Endothelial cell of umbilical vein (primary cell): Measurements from ENCODE around the gene KRTAP10-9. TPM values are rescaled to one million over a fixed set of nuclear protein-coding genes. Genes with fewer than 3 reads are reported as not detected.
"Not testable (repeated sequence)": the region's sequence is repeated elsewhere in the genome, so short reads cannot be mapped to it uniquely, and the experiment has no call there.

ENCODE experiments used
- BruUV-seq: library from RNA; stranded (reverse); fragments of 400-500 nt; replicated peaks from 2 replicates; lab custom pipeline; 2021; lab: Mats Ljungman, UMichigan
- CTCF ChIA-PET: fragments of 300-600, 350-600 bp; sonication (Branson Sonifier 250); formaldehyde crosslinking; loops from one replicate; lab custom pipeline; 2021; ENCODE audit warnings: antibody characterized with exemption, inconsistent platforms; lab: Charles Lee
- POLR2A ChIA-PET: fragments of 300-600, 350-600 bp; sonication (Branson Sonifier 250); formaldehyde crosslinking; loops from one replicate; lab custom pipeline; 2021; ENCODE audit warnings: antibody characterized with exemption, inconsistent platforms; lab: Charles Lee
- DNase-seq: peaks from one replicate; pipeline ENCODE4 v3.0.0-alpha.2; 2011; ENCODE audit warnings: low read depth, low spot score
- FAIRE-seq: peaks from 2 replicates; lab custom pipeline; 2011; peaks lifted over from hg19 to GRCh38; lab: Jason Lieb, UNC
- H2AFZ ChIP-seq: 2 replicates; pipeline ENCODE4 v1.6.0; 2012; ENCODE audit warnings: low read depth, low read length, control low read depth, inconsistent platforms
- H3K27ac ChIP-seq: 2 replicates; pipeline ENCODE4 v1.5.1; 2011; ENCODE audit warnings: low read depth, mild to moderate bottlenecking, control low read depth, low read length, moderate library complexity; ENCODE audit not compliant: insufficient read depth
- H3K27me3 ChIP-seq, 2 experiments: 2 replicates each; pipeline versions ENCODE4 v1.6.0 to v1.6.1; 2011; ENCODE audit warnings: low read length in 2 of 2, mixed read lengths in 1 of 2; ENCODE audit not compliant: control insufficient read depth in 2 of 2, insufficient read depth in 2 of 2
- H3K36me3 ChIP-seq, 2 experiments: 2 replicates in 1 of 2; 3 replicates in 1 of 2; pipeline ENCODE4 v1.5.1; 2011; ENCODE audit warnings: low read length in 2 of 2, mild to moderate bottlenecking in 1 of 2, moderate library complexity in 1 of 2; ENCODE audit not compliant: control insufficient read depth in 2 of 2, insufficient read depth in 2 of 2; ENCODE audit errors: extremely low read depth in 1 of 2
- H3K4me1 ChIP-seq: 3 replicates; pipeline ENCODE4 v1.5.1; 2011; ENCODE audit warnings: mild to moderate bottlenecking, low read length; ENCODE audit not compliant: control insufficient read depth, insufficient read depth; ENCODE audit errors: extremely low read depth
- H3K4me2 ChIP-seq: 2 replicates; pipeline ENCODE4 v1.6.1; 2011; ENCODE audit warnings: low read length, control low read depth, mixed read lengths; ENCODE audit not compliant: insufficient read depth
- H3K4me3 ChIP-seq, 3 experiments: fragments of 200-600 bp in 1 of 3; sonication (generic), shearing (Covaris generic) in 1 of 3; replicated peaks in 1 of 3; 2 replicates each; pipeline ENCODE4 v1.5.1; 2011 to 2016; ENCODE audit warnings: control low read depth in 3 of 3, low read length in 3 of 3, mild to moderate bottlenecking in 2 of 3, inconsistent platforms in 1 of 3, low read depth in 1 of 3, moderate library complexity in 1 of 3; ENCODE audit not compliant: insufficient read depth in 1 of 3
- H3K79me2 ChIP-seq: 2 replicates; pipeline ENCODE4 v1.6.0; 2012; ENCODE audit warnings: low read length, inconsistent platforms; ENCODE audit not compliant: control insufficient read depth, insufficient read depth
- H3K9ac ChIP-seq: replicated peaks from 2 replicates; pipeline ENCODE3; 2011; ENCODE audit warnings: low read length, control low read depth; ENCODE audit not compliant: insufficient read depth; ENCODE audit errors: extremely low read depth
- H3K9me1 ChIP-seq: replicated peaks from 3 replicates; pipeline ENCODE4 v1.6.0; 2011; ENCODE audit warnings: mild to moderate bottlenecking, low read length; ENCODE audit not compliant: control insufficient read depth, insufficient read depth; ENCODE audit errors: extremely low read depth
- H3K9me3 ChIP-seq: replicated peaks from 2 replicates; pipeline ENCODE4 v1.5.1; 2012; ENCODE audit warnings: low read length, inconsistent platforms; ENCODE audit not compliant: control insufficient read depth, insufficient read depth
- H4K20me1 ChIP-seq: replicated peaks from 2 replicates; pipeline ENCODE3; 2011; ENCODE audit warnings: mild to moderate bottlenecking, low read length; ENCODE audit not compliant: control insufficient read depth, insufficient read depth; ENCODE audit errors: extremely low read depth
- CTCF ChIP-seq, 2 donors: IDR thresholded peaks; 1 replicate in 1 of 2; 2 replicates in 1 of 2; pipeline ENCODE4 v1.5.1; 2011; ENCODE audit warnings: low read length in 2 of 2, mild to moderate bottlenecking in 2 of 2, moderate library complexity in 2 of 2, control low read depth in 1 of 2, inconsistent platforms in 1 of 2, low read depth in 1 of 2; ENCODE audit not compliant: insufficient read depth in 1 of 2; ENCODE audit errors: extremely low read depth in 1 of 2
- EZH2 ChIP-seq: IDR thresholded peaks from 2 replicates; pipeline ENCODE4 v1.6.1; 2012; ENCODE audit warnings: borderline replicate concordance, low read depth, mild to moderate bottlenecking, moderate library complexity, low read length, inconsistent platforms; ENCODE audit not compliant: severe bottlenecking
- FOS ChIP-seq: IDR thresholded peaks from 2 replicates; pipeline ENCODE4 v1.6.1; 2011; ENCODE audit warnings: mild to moderate bottlenecking, low read length, moderate library complexity, borderline replicate concordance; ENCODE audit not compliant: insufficient read depth
- GATA2 ChIP-seq: IDR thresholded peaks from 2 replicates; pipeline ENCODE4 v1.7.0; 2011; ENCODE audit warnings: low read depth, mild to moderate bottlenecking, moderate library complexity, mixed read lengths, low read length; ENCODE audit not compliant: insufficient read length, insufficient read depth
- JUN ChIP-seq: IDR thresholded peaks from 2 replicates; pipeline ENCODE4 v1.6.1; 2011; ENCODE audit warnings: borderline replicate concordance, low read depth; ENCODE audit not compliant: insufficient read length, insufficient read depth
- MYC ChIP-seq: IDR thresholded peaks from one replicate; pipeline ENCODE4 v1.6.1; 2011; ENCODE audit warnings: mild to moderate bottlenecking, low read depth, low read length
- POLR2A ChIP-seq: IDR thresholded peaks from 2 replicates; pipeline ENCODE4 v1.6.1; 2012; ENCODE audit warnings: low read depth, mild to moderate bottlenecking, control low read depth, low read length
- POLR2AphosphoS5 ChIP-seq: IDR thresholded peaks from 2 replicates; pipeline ENCODE4 v1.6.1; 2012; ENCODE audit warnings: low read depth, mild to moderate bottlenecking, control low read depth, low read length, moderate library complexity; ENCODE audit not compliant: insufficient read depth
- dilution Hi-C: fragments of 300-500 bp; cut with MboI; formaldehyde crosslinking; loops from one replicate; pipeline ENCODE4 v1.15.0; 2019; ENCODE audit warnings: low sequenced_read_pairs; ENCODE audit not compliant: extremely low pct_ligation_motif_present
- intact Hi-C: fragments of 100-400 bp; cut with micrococcal nuclease; formaldehyde crosslinking; loops from one replicate; pipeline ENCODE4 v1.10.0; 2022
- polyA plus RNA-seq, 4 experiments: library from polyadenylated mRNA; depleted of rRNA in 3 of 4; stranded (reverse) in 3 of 4; unstranded in 1 of 4; fragments of >200 nt; gene quantifications; 2 replicates each; pipeline versions ENCODE4 v1.2.1 to v1.2.3, GENCODE V29; 2011 to 2012; ENCODE audit warnings: missing spikeins in 1 of 4
- total RNA-seq: library from RNA; stranded (reverse); gene quantifications from 2 replicates; pipeline ENCODE4 v1.2.3, GENCODE V29; 2021
- TF ChIP-seq, protein P1 (sequence below): IDR thresholded peaks from 2 replicates; pipeline ENCODE4 v1.6.1; 2011; ENCODE audit not compliant: insufficient read depth, insufficient read length

KRTAP10-9 gene
- total and polyA plus RNA-seq, 2 donors (not counting 3 experiments of a cell fraction or from before 2014, with no cell fraction given) = not detected

DNA sequence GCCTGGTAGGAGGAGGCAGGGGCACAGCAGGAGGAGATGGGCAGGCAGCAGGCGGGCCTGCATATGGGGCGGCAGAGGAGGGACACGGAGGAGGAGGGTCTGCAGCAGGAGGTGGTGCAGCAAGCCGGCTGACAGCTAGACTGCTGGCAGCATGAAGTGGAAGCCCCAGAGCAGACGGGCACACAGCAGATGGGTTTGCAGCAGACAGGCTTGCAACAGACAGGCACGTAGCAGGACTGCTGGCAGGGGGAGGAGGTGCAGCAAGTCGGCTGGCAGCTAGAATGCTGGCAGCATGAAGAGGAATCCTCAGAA lies 47.1 kb upstream of the KRTAP10-9 start:
- no peak for DNase-seq
- no peak overlapping the region for H2AFZ ChIP-seq
- no TSS peak for BruUV-seq
- no peaks in the 10 kb centered on the region for H3K9me1 ChIP-seq
- ChIA-PET POLR2A (no interaction called here), CTCF (no interaction called here)
- dilution Hi-C loops (no loop called here), intact Hi-C loops (no loop called here)
- no peak overlapping the region for H3K27ac ChIP-seq
- no peak overlapping the region for H3K4me3 ChIP-seq
- H3K27me3 ChIP-seq = peaks cover 0 to 4% of the 10 kb centered on the region in 2 experiments
- no peaks in the 10 kb centered on the region for H3K9me3 ChIP-seq
- H3K9ac ChIP-seq = no peak overlapping the region
- no peak for FAIRE-seq
- H4K20me1 ChIP-seq = no peaks in the 10 kb centered on the region
- no peaks in the 10 kb centered on the region for H3K4me1 ChIP-seq
- no peak for TF ChIP-seq POLR2A
- no peak for TF ChIP-seq MYC
- TF ChIP-seq JUN = no peak
- TF ChIP-seq CTCF (IDR thresholded peaks at IDR 0.05; ENCODE audit: extremely low read depth in 1 of 2, insufficient read depth in 1 of 2, low read depth in 1 of 2, low read length in 2 of 2) = no peak
- no peak for TF ChIP-seq EZH2
- TF ChIP-seq, protein P1, sequence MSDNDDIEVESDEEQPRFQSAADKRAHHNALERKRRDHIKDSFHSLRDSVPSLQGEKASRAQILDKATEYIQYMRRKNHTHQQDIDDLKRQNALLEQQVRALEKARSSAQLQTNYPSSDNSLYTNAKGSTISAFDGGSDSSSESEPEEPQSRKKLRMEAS = no peak
- TF ChIP-seq FOS = no peak
- TF ChIP-seq POLR2AphosphoS5 = no peak
- TF ChIP-seq GATA2 = no peak
- no peaks in the 10 kb centered on the region for H3K36me3 ChIP-seq
- no peaks in the 10 kb centered on the region for H3K79me2 ChIP-seq
- H3K4me2 ChIP-seq = no peak overlapping the region

GRCh38 chr21:44580231-44580821 lies 46.6 kb upstream of the KRTAP10-9 start, which contains the start of gene KRTAP10-5:
TSS of gene KRTAP10-5 (minus strand) at chr21:44580604. CDS start at chr21:44580578, 26 bp downstream.
- intact Hi-C loops, H2AFZ ChIP-seq, H4K20me1 ChIP-seq, H3K79me2 ChIP-seq, H3K4me3 ChIP-seq, FAIRE-seq, CTCF ChIA-PET, DNase-seq, H3K36me3 ChIP-seq, dilution Hi-C loops, BruUV-seq, H3K27ac ChIP-seq, H3K9ac ChIP-seq, H3K9me1 ChIP-seq, H3K4me2 ChIP-seq, H3K9me3 ChIP-seq, POLR2A ChIA-PET, H3K4me1 ChIP-seq, H3K27me3 ChIP-seq: not testable (repeated sequence)
